Left renal cortex interstitium (tissue), 4 donors: ENCODE results near the gene ZNF740. TPM values are rescaled to one million over a fixed set of nuclear protein-coding genes. Genes with fewer than 3 reads are reported as not detected.
"Not testable (repeated sequence)": the region's sequence is repeated elsewhere in the genome, so short reads cannot be mapped to it uniquely, and the experiment has no call there.

Experiments used
- DNase-seq, 4 donors: peaks; one replicate each; pipeline ENCODE4 v3.0.0-alpha.2; 2013; ENCODE audit warnings: low read depth in 4 of 4, low spot score in 2 of 4, missing footprints in 1 of 4
- polyA plus RNA-seq, 4 donors: library from polyadenylated mRNA; unstranded; fragments of 120-200 nt; gene quantifications; one replicate each; pipeline ENCODE4 v1.2.1, GENCODE V29; 2013; ENCODE audit not compliant: insufficient read length in 4 of 4

Gene ZNF740
- polyA plus RNA-seq, 4 donors: 64.1 to 80.8 (median 67.7) TPM

- DNase-seq: no peak
Observed at GRCh38 chr12:53193985-53194716, 13.6 kb downstream of the ZNF740 start.

- no peak for DNase-seq
Observed at GRCh38 chr12:53194973-53195372, 14.5 kb downstream of the ZNF740 start.

GRCh38 chr12:53195516-53196420 lies 15.2 kb downstream of the ZNF740 start:
- no peak for DNase-seq

GRCh38 chr12:53196486-53196885 lies 16.0 kb downstream of the ZNF740 start:
- no peak for DNase-seq

GRCh38 chr12:53197011-53197640 lies 16.6 kb downstream of the ZNF740 start:
- no peak for DNase-seq

- no peak for DNase-seq
Observed at GRCh38 chr12:53198486-53199110, 18.1 kb downstream of the ZNF740 start.

GRCh38 chr12:53199700-53200099 lies 19.2 kb downstream of the ZNF740 start:
- no peak for DNase-seq

GRCh38 chr12:53200107-53200457 lies 19.6 kb downstream of the ZNF740 start:
- no peak for DNase-seq

- DNase-seq: no peak
Observed at GRCh38 chr12:53200458-53201176, 20.1 kb downstream of the ZNF740 start.

GRCh38 chr12:53201177-53201541 lies 20.6 kb downstream of the ZNF740 start:
- no peak for DNase-seq

GRCh38 chr12:53201639-53202038 lies 21.1 kb downstream of the ZNF740 start:
- DNase-seq: no peak

GRCh38 chr12:53202316-53202715 lies 21.8 kb downstream of the ZNF740 start:
- DNase-seq: not testable (repeated sequence)

GRCh38 chr12:53204351-53204750 lies 23.8 kb downstream of the ZNF740 start:
- DNase-seq: no peak

GRCh38 chr12:53205747-53206419 lies 25.4 kb downstream of the ZNF740 start:
- DNase-seq: no peak

- no peak for DNase-seq
Observed at GRCh38 chr12:53207042-53207441, 26.5 kb downstream of the ZNF740 start, which contains the start of gene ITGB7. TSS of gene ITGB7 (minus strand) at chr12:53207251. CDS start at chr12:53200443, 6,808 bp downstream.

GRCh38 chr12:53208435-53208834 lies 27.9 kb downstream of the ZNF740 start:
- DNase-seq: no peak

- no peak for DNase-seq
Observed at GRCh38 chr12:53208877-53209463, 28.4 kb downstream of the ZNF740 start.

- DNase-seq: no peak
Observed at GRCh38 chr12:53210843-53211242, 30.3 kb downstream of the ZNF740 start.
